Endothelial cell of umbilical vein (primary cell): ENCODE data around the gene CREB3L2. TPM values are rescaled to one million over a fixed set of nuclear protein-coding genes. Genes with fewer than 3 reads are reported as not detected.
"Not testable (repeated sequence)": the region's sequence is repeated elsewhere in the genome, so short reads cannot be mapped to it uniquely, and the experiment has no call there.

Source experiments
- BruUV-seq: library from RNA; stranded (reverse); fragments of 400-500 nt; replicated peaks from 2 replicates; lab custom pipeline; 2021; lab: Mats Ljungman, UMichigan
- CTCF ChIA-PET: fragments of 300-600, 350-600 bp; sonication (Branson Sonifier 250); formaldehyde crosslinking; loops from one replicate; lab custom pipeline; 2021; ENCODE audit warnings: antibody characterized with exemption, inconsistent platforms; lab: Charles Lee
- POLR2A ChIA-PET: fragments of 300-600, 350-600 bp; sonication (Branson Sonifier 250); formaldehyde crosslinking; loops from one replicate; lab custom pipeline; 2021; ENCODE audit warnings: antibody characterized with exemption, inconsistent platforms; lab: Charles Lee
- DNase-seq: peaks from one replicate; pipeline ENCODE4 v3.0.0-alpha.2; 2011; ENCODE audit warnings: low read depth, low spot score
- FAIRE-seq: peaks from 2 replicates; lab custom pipeline; 2011; peaks lifted over from hg19 to GRCh38; lab: Jason Lieb, UNC
- H2AFZ ChIP-seq: 2 replicates; pipeline ENCODE4 v1.6.0; 2012; ENCODE audit warnings: low read depth, low read length, control low read depth, inconsistent platforms
- H3K27ac ChIP-seq: 2 replicates; pipeline ENCODE4 v1.5.1; 2011; ENCODE audit warnings: low read depth, mild to moderate bottlenecking, control low read depth, low read length, moderate library complexity; ENCODE audit not compliant: insufficient read depth
- H3K27me3 ChIP-seq, 2 experiments: 2 replicates each; pipeline versions ENCODE4 v1.6.0 to v1.6.1; 2011; ENCODE audit warnings: low read length in 2 of 2, mixed read lengths in 1 of 2; ENCODE audit not compliant: control insufficient read depth in 2 of 2, insufficient read depth in 2 of 2
- H3K36me3 ChIP-seq, 2 experiments: 2 replicates in 1 of 2; 3 replicates in 1 of 2; pipeline ENCODE4 v1.5.1; 2011; ENCODE audit warnings: low read length in 2 of 2, mild to moderate bottlenecking in 1 of 2, moderate library complexity in 1 of 2; ENCODE audit not compliant: control insufficient read depth in 2 of 2, insufficient read depth in 2 of 2; ENCODE audit errors: extremely low read depth in 1 of 2
- H3K4me1 ChIP-seq: 3 replicates; pipeline ENCODE4 v1.5.1; 2011; ENCODE audit warnings: mild to moderate bottlenecking, low read length; ENCODE audit not compliant: control insufficient read depth, insufficient read depth; ENCODE audit errors: extremely low read depth
- H3K4me2 ChIP-seq: 2 replicates; pipeline ENCODE4 v1.6.1; 2011; ENCODE audit warnings: low read length, control low read depth, mixed read lengths; ENCODE audit not compliant: insufficient read depth
- H3K4me3 ChIP-seq, 3 experiments: fragments of 200-600 bp in 1 of 3; sonication (generic), shearing (Covaris generic) in 1 of 3; replicated peaks in 1 of 3; 2 replicates each; pipeline ENCODE4 v1.5.1; 2011 to 2016; ENCODE audit warnings: control low read depth in 3 of 3, low read length in 3 of 3, mild to moderate bottlenecking in 2 of 3, inconsistent platforms in 1 of 3, low read depth in 1 of 3, moderate library complexity in 1 of 3; ENCODE audit not compliant: insufficient read depth in 1 of 3
- H3K79me2 ChIP-seq: 2 replicates; pipeline ENCODE4 v1.6.0; 2012; ENCODE audit warnings: low read length, inconsistent platforms; ENCODE audit not compliant: control insufficient read depth, insufficient read depth
- H3K9ac ChIP-seq: replicated peaks from 2 replicates; pipeline ENCODE3; 2011; ENCODE audit warnings: low read length, control low read depth; ENCODE audit not compliant: insufficient read depth; ENCODE audit errors: extremely low read depth
- H3K9me1 ChIP-seq: replicated peaks from 3 replicates; pipeline ENCODE4 v1.6.0; 2011; ENCODE audit warnings: mild to moderate bottlenecking, low read length; ENCODE audit not compliant: control insufficient read depth, insufficient read depth; ENCODE audit errors: extremely low read depth
- H3K9me3 ChIP-seq: replicated peaks from 2 replicates; pipeline ENCODE4 v1.5.1; 2012; ENCODE audit warnings: low read length, inconsistent platforms; ENCODE audit not compliant: control insufficient read depth, insufficient read depth
- H4K20me1 ChIP-seq: replicated peaks from 2 replicates; pipeline ENCODE3; 2011; ENCODE audit warnings: mild to moderate bottlenecking, low read length; ENCODE audit not compliant: control insufficient read depth, insufficient read depth; ENCODE audit errors: extremely low read depth
- CTCF ChIP-seq, 2 donors: IDR thresholded peaks; 1 replicate in 1 of 2; 2 replicates in 1 of 2; pipeline ENCODE4 v1.5.1; 2011; ENCODE audit warnings: low read length in 2 of 2, mild to moderate bottlenecking in 2 of 2, moderate library complexity in 2 of 2, control low read depth in 1 of 2, inconsistent platforms in 1 of 2, low read depth in 1 of 2; ENCODE audit not compliant: insufficient read depth in 1 of 2; ENCODE audit errors: extremely low read depth in 1 of 2
- EZH2 ChIP-seq: IDR thresholded peaks from 2 replicates; pipeline ENCODE4 v1.6.1; 2012; ENCODE audit warnings: borderline replicate concordance, low read depth, mild to moderate bottlenecking, moderate library complexity, low read length, inconsistent platforms; ENCODE audit not compliant: severe bottlenecking
- FOS ChIP-seq: IDR thresholded peaks from 2 replicates; pipeline ENCODE4 v1.6.1; 2011; ENCODE audit warnings: mild to moderate bottlenecking, low read length, moderate library complexity, borderline replicate concordance; ENCODE audit not compliant: insufficient read depth
- GATA2 ChIP-seq: IDR thresholded peaks from 2 replicates; pipeline ENCODE4 v1.7.0; 2011; ENCODE audit warnings: low read depth, mild to moderate bottlenecking, moderate library complexity, mixed read lengths, low read length; ENCODE audit not compliant: insufficient read length, insufficient read depth
- JUN ChIP-seq: IDR thresholded peaks from 2 replicates; pipeline ENCODE4 v1.6.1; 2011; ENCODE audit warnings: borderline replicate concordance, low read depth; ENCODE audit not compliant: insufficient read length, insufficient read depth
- MAX ChIP-seq: IDR thresholded peaks from 2 replicates; pipeline ENCODE4 v1.6.1; 2011; ENCODE audit not compliant: insufficient read depth, insufficient read length
- MYC ChIP-seq: IDR thresholded peaks from one replicate; pipeline ENCODE4 v1.6.1; 2011; ENCODE audit warnings: mild to moderate bottlenecking, low read depth, low read length
- POLR2A ChIP-seq: IDR thresholded peaks from 2 replicates; pipeline ENCODE4 v1.6.1; 2012; ENCODE audit warnings: low read depth, mild to moderate bottlenecking, control low read depth, low read length
- POLR2AphosphoS5 ChIP-seq: IDR thresholded peaks from 2 replicates; pipeline ENCODE4 v1.6.1; 2012; ENCODE audit warnings: low read depth, mild to moderate bottlenecking, control low read depth, low read length, moderate library complexity; ENCODE audit not compliant: insufficient read depth
- dilution Hi-C: fragments of 300-500 bp; cut with MboI; formaldehyde crosslinking; loops from one replicate; pipeline ENCODE4 v1.15.0; 2019; ENCODE audit warnings: low sequenced_read_pairs; ENCODE audit not compliant: extremely low pct_ligation_motif_present
- intact Hi-C: fragments of 100-400 bp; cut with micrococcal nuclease; formaldehyde crosslinking; loops from one replicate; pipeline ENCODE4 v1.10.0; 2022
- polyA plus RNA-seq, 4 experiments: library from polyadenylated mRNA; depleted of rRNA in 3 of 4; stranded (reverse) in 3 of 4; unstranded in 1 of 4; fragments of >200 nt; gene quantifications; 2 replicates each; pipeline versions ENCODE4 v1.2.1 to v1.2.3, GENCODE V29; 2011 to 2012; ENCODE audit warnings: missing spikeins in 1 of 4
- total RNA-seq: library from RNA; stranded (reverse); gene quantifications from 2 replicates; pipeline ENCODE4 v1.2.3, GENCODE V29; 2021

CREB3L2 gene
- total and polyA plus RNA-seq, 2 donors (not counting 3 experiments of a cell fraction or from before 2014, with no cell fraction given): 32.1 to 93.4 TPM

- Histone ChIP-seq H4K20me1 (no peaks in the 10 kb centered on the region), H3K9ac (no peak overlapping the region), H3K4me2 (no peak overlapping the region), H3K36me3 (peaks cover 0 to 8% of the 10 kb centered on the region in 2 experiments), H3K9me1 (no peaks in the 10 kb centered on the region), H3K9me3 (no peaks in the 10 kb centered on the region), H3K4me3 (no peak overlapping the region), H3K79me2 (peaks cover 31% of the 10 kb centered on the region), H2AFZ (no peak overlapping the region), H3K27ac (no peak overlapping the region), H3K4me1 (peaks cover 4% of the 10 kb centered on the region), H3K27me3 (no peaks in the 10 kb centered on the region)
- no TSS peak for BruUV-seq
- TF ChIP-seq CTCF (IDR thresholded peaks at IDR 0.05; ENCODE audit: extremely low read depth in 1 of 2, insufficient read depth in 1 of 2, low read depth in 1 of 2, low read length in 2 of 2) (no peak), POLR2A (no peak), FOS (no peak), MYC (no peak), GATA2 (no peak), MAX (no peak), JUN (no peak), EZH2 (no peak), POLR2AphosphoS5 (no peak)
- intact Hi-C loops: no loop called here
- dilution Hi-C loops: no loop called here
- POLR2A ChIA-PET: no interaction called here
- no peak for DNase-seq
- no peak for FAIRE-seq
- CTCF ChIA-PET: interaction anchor here (1.1 kb wide), 1 partner anchor 82 kb away, joined by 3 read pairs; no protein-coding TSS in a partner anchor
Observed at GRCh38 chr7:137927386-137927785, 74.5 kb downstream of the CREB3L2 start.

DNA sequence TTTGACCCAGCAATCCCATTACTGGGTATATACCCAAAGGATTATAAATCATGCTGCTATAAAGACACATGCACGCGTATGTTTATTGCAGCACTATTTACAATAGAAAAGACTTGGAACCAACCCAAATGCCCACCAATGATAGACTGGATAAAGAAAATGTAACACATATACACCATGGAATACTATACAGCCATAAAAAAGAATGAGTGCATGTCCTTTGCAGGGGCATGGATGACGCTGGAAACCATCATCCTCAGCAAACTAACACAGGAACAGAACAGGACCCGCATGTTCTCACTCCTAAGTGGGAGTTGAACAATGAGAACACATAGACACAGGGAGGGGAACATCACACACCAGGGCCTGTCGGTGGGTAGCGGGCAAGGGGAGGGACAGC lies 75.7 kb downstream of the CREB3L2 start:
- H3K4me1 ChIP-seq, POLR2A ChIA-PET, H4K20me1 ChIP-seq, H3K9ac ChIP-seq, H2AFZ ChIP-seq, dilution Hi-C loops, H3K27ac ChIP-seq, H3K4me3 ChIP-seq, H3K9me1 ChIP-seq, H3K9me3 ChIP-seq, DNase-seq, H3K36me3 ChIP-seq, intact Hi-C loops, FAIRE-seq, H3K27me3 ChIP-seq, BruUV-seq, H3K4me2 ChIP-seq: not testable (repeated sequence)
- H3K79me2 ChIP-seq: peaks cover 38% of the 10 kb centered on the region
- CTCF ChIA-PET: interaction anchor here (1.5 kb wide), 1 partner anchor 83 kb away, joined by 7 read pairs; no protein-coding TSS in a partner anchor
